Endothelial cell of umbilical vein (primary cell): ENCODE results near the gene ARHGAP31. TPM values are rescaled to one million over a fixed set of nuclear protein-coding genes. Genes with fewer than 3 reads are reported as not detected.
"Not testable (repeated sequence)": the region's sequence is repeated elsewhere in the genome, so short reads cannot be mapped to it uniquely, and the experiment has no call there.

ENCODE experiments used
- BruUV-seq: library from RNA; stranded (reverse); fragments of 400-500 nt; replicated peaks from 2 replicates; lab custom pipeline; 2021; lab: Mats Ljungman, UMichigan
- CTCF ChIA-PET: fragments of 300-600, 350-600 bp; sonication (Branson Sonifier 250); formaldehyde crosslinking; loops from one replicate; lab custom pipeline; 2021; ENCODE audit warnings: antibody characterized with exemption, inconsistent platforms; lab: Charles Lee
- POLR2A ChIA-PET: fragments of 300-600, 350-600 bp; sonication (Branson Sonifier 250); formaldehyde crosslinking; loops from one replicate; lab custom pipeline; 2021; ENCODE audit warnings: antibody characterized with exemption, inconsistent platforms; lab: Charles Lee
- DNase-seq: peaks from one replicate; pipeline ENCODE4 v3.0.0-alpha.2; 2011; ENCODE audit warnings: low read depth, low spot score
- FAIRE-seq: peaks from 2 replicates; lab custom pipeline; 2011; peaks lifted over from hg19 to GRCh38; lab: Jason Lieb, UNC
- H2AFZ ChIP-seq: 2 replicates; pipeline ENCODE4 v1.6.0; 2012; ENCODE audit warnings: low read depth, low read length, control low read depth, inconsistent platforms
- H3K27ac ChIP-seq: 2 replicates; pipeline ENCODE4 v1.5.1; 2011; ENCODE audit warnings: low read depth, mild to moderate bottlenecking, control low read depth, low read length, moderate library complexity; ENCODE audit not compliant: insufficient read depth
- H3K27me3 ChIP-seq, 2 experiments: 2 replicates each; pipeline versions ENCODE4 v1.6.0 to v1.6.1; 2011; ENCODE audit warnings: low read length in 2 of 2, mixed read lengths in 1 of 2; ENCODE audit not compliant: control insufficient read depth in 2 of 2, insufficient read depth in 2 of 2
- H3K36me3 ChIP-seq, 2 experiments: 2 replicates in 1 of 2; 3 replicates in 1 of 2; pipeline ENCODE4 v1.5.1; 2011; ENCODE audit warnings: low read length in 2 of 2, mild to moderate bottlenecking in 1 of 2, moderate library complexity in 1 of 2; ENCODE audit not compliant: control insufficient read depth in 2 of 2, insufficient read depth in 2 of 2; ENCODE audit errors: extremely low read depth in 1 of 2
- H3K4me1 ChIP-seq: 3 replicates; pipeline ENCODE4 v1.5.1; 2011; ENCODE audit warnings: mild to moderate bottlenecking, low read length; ENCODE audit not compliant: control insufficient read depth, insufficient read depth; ENCODE audit errors: extremely low read depth
- H3K4me2 ChIP-seq: 2 replicates; pipeline ENCODE4 v1.6.1; 2011; ENCODE audit warnings: low read length, control low read depth, mixed read lengths; ENCODE audit not compliant: insufficient read depth
- H3K4me3 ChIP-seq, 3 experiments: fragments of 200-600 bp in 1 of 3; sonication (generic), shearing (Covaris generic) in 1 of 3; replicated peaks in 1 of 3; 2 replicates each; pipeline ENCODE4 v1.5.1; 2011 to 2016; ENCODE audit warnings: control low read depth in 3 of 3, low read length in 3 of 3, mild to moderate bottlenecking in 2 of 3, inconsistent platforms in 1 of 3, low read depth in 1 of 3, moderate library complexity in 1 of 3; ENCODE audit not compliant: insufficient read depth in 1 of 3
- H3K79me2 ChIP-seq: 2 replicates; pipeline ENCODE4 v1.6.0; 2012; ENCODE audit warnings: low read length, inconsistent platforms; ENCODE audit not compliant: control insufficient read depth, insufficient read depth
- H3K9ac ChIP-seq: replicated peaks from 2 replicates; pipeline ENCODE3; 2011; ENCODE audit warnings: low read length, control low read depth; ENCODE audit not compliant: insufficient read depth; ENCODE audit errors: extremely low read depth
- H3K9me1 ChIP-seq: replicated peaks from 3 replicates; pipeline ENCODE4 v1.6.0; 2011; ENCODE audit warnings: mild to moderate bottlenecking, low read length; ENCODE audit not compliant: control insufficient read depth, insufficient read depth; ENCODE audit errors: extremely low read depth
- H3K9me3 ChIP-seq: replicated peaks from 2 replicates; pipeline ENCODE4 v1.5.1; 2012; ENCODE audit warnings: low read length, inconsistent platforms; ENCODE audit not compliant: control insufficient read depth, insufficient read depth
- H4K20me1 ChIP-seq: replicated peaks from 2 replicates; pipeline ENCODE3; 2011; ENCODE audit warnings: mild to moderate bottlenecking, low read length; ENCODE audit not compliant: control insufficient read depth, insufficient read depth; ENCODE audit errors: extremely low read depth
- EZH2 ChIP-seq: IDR thresholded peaks from 2 replicates; pipeline ENCODE4 v1.6.1; 2012; ENCODE audit warnings: borderline replicate concordance, low read depth, mild to moderate bottlenecking, moderate library complexity, low read length, inconsistent platforms; ENCODE audit not compliant: severe bottlenecking
- FOS ChIP-seq: IDR thresholded peaks from 2 replicates; pipeline ENCODE4 v1.6.1; 2011; ENCODE audit warnings: mild to moderate bottlenecking, low read length, moderate library complexity, borderline replicate concordance; ENCODE audit not compliant: insufficient read depth
- GATA2 ChIP-seq: IDR thresholded peaks from 2 replicates; pipeline ENCODE4 v1.7.0; 2011; ENCODE audit warnings: low read depth, mild to moderate bottlenecking, moderate library complexity, mixed read lengths, low read length; ENCODE audit not compliant: insufficient read length, insufficient read depth
- JUN ChIP-seq: IDR thresholded peaks from 2 replicates; pipeline ENCODE4 v1.6.1; 2011; ENCODE audit warnings: borderline replicate concordance, low read depth; ENCODE audit not compliant: insufficient read length, insufficient read depth
- MAX ChIP-seq: IDR thresholded peaks from 2 replicates; pipeline ENCODE4 v1.6.1; 2011; ENCODE audit not compliant: insufficient read depth, insufficient read length
- MYC ChIP-seq: IDR thresholded peaks from one replicate; pipeline ENCODE4 v1.6.1; 2011; ENCODE audit warnings: mild to moderate bottlenecking, low read depth, low read length
- POLR2A ChIP-seq: IDR thresholded peaks from 2 replicates; pipeline ENCODE4 v1.6.1; 2012; ENCODE audit warnings: low read depth, mild to moderate bottlenecking, control low read depth, low read length
- POLR2AphosphoS5 ChIP-seq: IDR thresholded peaks from 2 replicates; pipeline ENCODE4 v1.6.1; 2012; ENCODE audit warnings: low read depth, mild to moderate bottlenecking, control low read depth, low read length, moderate library complexity; ENCODE audit not compliant: insufficient read depth
- dilution Hi-C: fragments of 300-500 bp; cut with MboI; formaldehyde crosslinking; loops from one replicate; pipeline ENCODE4 v1.15.0; 2019; ENCODE audit warnings: low sequenced_read_pairs; ENCODE audit not compliant: extremely low pct_ligation_motif_present
- intact Hi-C: fragments of 100-400 bp; cut with micrococcal nuclease; formaldehyde crosslinking; loops from one replicate; pipeline ENCODE4 v1.10.0; 2022
- polyA plus RNA-seq, 4 experiments: library from polyadenylated mRNA; depleted of rRNA in 3 of 4; stranded (reverse) in 3 of 4; unstranded in 1 of 4; fragments of >200 nt; gene quantifications; 2 replicates each; pipeline versions ENCODE4 v1.2.1 to v1.2.3, GENCODE V29; 2011 to 2012; ENCODE audit warnings: missing spikeins in 1 of 4
- total RNA-seq: library from RNA; stranded (reverse); gene quantifications from 2 replicates; pipeline ENCODE4 v1.2.3, GENCODE V29; 2021
- TF ChIP-seq, protein P1 (sequence below), 2 donors: IDR thresholded peaks; 1 replicate in 1 of 2; 2 replicates in 1 of 2; pipeline ENCODE4 v1.5.1; 2011; ENCODE audit warnings: low read length in 2 of 2, mild to moderate bottlenecking in 2 of 2, moderate library complexity in 2 of 2, control low read depth in 1 of 2, inconsistent platforms in 1 of 2, low read depth in 1 of 2; ENCODE audit not compliant: insufficient read depth in 1 of 2; ENCODE audit errors: extremely low read depth in 1 of 2

ARHGAP31 gene
- total and polyA plus RNA-seq, 2 donors (not counting 3 experiments of a cell fraction or from before 2014, with no cell fraction given) = 25.5 to 65.8 TPM

DNA sequence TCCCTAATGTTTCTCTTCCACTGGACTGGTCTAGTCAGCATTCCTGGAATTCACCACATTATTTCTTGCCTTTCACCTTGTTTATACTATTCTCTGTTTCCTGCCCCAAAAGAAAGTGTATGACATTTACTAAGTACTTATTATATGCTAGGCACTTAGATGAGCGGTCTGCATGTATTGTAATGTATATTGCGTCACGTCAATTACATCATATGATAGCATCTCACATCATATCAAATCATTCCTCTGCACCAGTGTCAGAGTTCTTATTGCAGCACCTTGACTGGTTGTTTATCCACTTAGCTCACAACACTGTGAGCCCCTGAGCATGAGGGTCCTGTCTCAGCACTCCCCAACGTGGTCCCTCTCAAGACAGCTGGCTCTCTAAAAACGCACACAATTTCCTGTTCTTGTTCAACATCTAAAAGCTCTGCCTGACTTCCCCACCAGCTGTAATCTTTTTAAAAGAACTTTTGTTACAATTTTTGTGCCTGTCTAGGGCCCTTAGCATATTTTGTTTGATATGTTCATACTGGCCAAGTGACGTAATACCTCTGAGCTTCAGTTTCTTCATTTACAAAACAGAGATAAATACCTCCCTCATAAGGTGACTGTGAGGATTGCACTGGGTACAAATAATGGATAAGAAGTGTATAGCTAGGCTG is 58.8 kb downstream of the ARHGAP31 start:
- peaks cover 53% of the 10 kb centered on the region for H3K4me1 ChIP-seq
- intact Hi-C loops (no loop called here), dilution Hi-C loops (no loop called here)
- no peak overlapping the region for H3K9ac ChIP-seq
- H3K9me1 ChIP-seq = no peaks in the 10 kb centered on the region
- no peaks in the 10 kb centered on the region for H3K9me3 ChIP-seq
- H3K27me3 ChIP-seq = no peaks in the 10 kb centered on the region
- H4K20me1 ChIP-seq = no peaks in the 10 kb centered on the region
- BruUV-seq = no TSS peak
- H3K27ac ChIP-seq = no peak overlapping the region
- DNase-seq (peak; percentile 63), FAIRE-seq (no peak)
- no peaks in the 10 kb centered on the region for H3K36me3 ChIP-seq
- H3K79me2 ChIP-seq = peaks cover 52% of the 10 kb centered on the region
- H2AFZ ChIP-seq = no peak overlapping the region
- ChIA-PET POLR2A (interaction anchor here (0.6 to 1.3 kb wide), 3 partner anchors 12 to 112 kb away, joined by 3 to 4 read pairs (median 3); partner anchors contain the start of gene B4GALT4), CTCF (interaction anchor here (0.6 to 3.9 kb wide), 25 partner anchors 12 to 471 kb away, joined by 3 to 58 read pairs (median 4); partner anchors contain the start of genes ARHGAP31 and B4GALT4)
- no peak overlapping the region for H3K4me2 ChIP-seq
- no peak overlapping the region for H3K4me3 ChIP-seq
- no peak for TF ChIP-seq MAX
- no peak for TF ChIP-seq POLR2AphosphoS5
- TF ChIP-seq FOS = no peak
- no peak for TF ChIP-seq GATA2
- TF ChIP-seq POLR2A = no peak
- no peak for TF ChIP-seq EZH2
- no peak for TF ChIP-seq JUN
- no peak for TF ChIP-seq MYC
- TF ChIP-seq, protein P1, sequence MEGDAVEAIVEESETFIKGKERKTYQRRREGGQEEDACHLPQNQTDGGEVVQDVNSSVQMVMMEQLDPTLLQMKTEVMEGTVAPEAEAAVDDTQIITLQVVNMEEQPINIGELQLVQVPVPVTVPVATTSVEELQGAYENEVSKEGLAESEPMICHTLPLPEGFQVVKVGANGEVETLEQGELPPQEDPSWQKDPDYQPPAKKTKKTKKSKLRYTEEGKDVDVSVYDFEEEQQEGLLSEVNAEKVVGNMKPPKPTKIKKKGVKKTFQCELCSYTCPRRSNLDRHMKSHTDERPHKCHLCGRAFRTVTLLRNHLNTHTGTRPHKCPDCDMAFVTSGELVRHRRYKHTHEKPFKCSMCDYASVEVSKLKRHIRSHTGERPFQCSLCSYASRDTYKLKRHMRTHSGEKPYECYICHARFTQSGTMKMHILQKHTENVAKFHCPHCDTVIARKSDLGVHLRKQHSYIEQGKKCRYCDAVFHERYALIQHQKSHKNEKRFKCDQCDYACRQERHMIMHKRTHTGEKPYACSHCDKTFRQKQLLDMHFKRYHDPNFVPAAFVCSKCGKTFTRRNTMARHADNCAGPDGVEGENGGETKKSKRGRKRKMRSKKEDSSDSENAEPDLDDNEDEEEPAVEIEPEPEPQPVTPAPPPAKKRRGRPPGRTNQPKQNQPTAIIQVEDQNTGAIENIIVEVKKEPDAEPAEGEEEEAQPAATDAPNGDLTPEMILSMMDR (IDR thresholded peaks at IDR 0.05; ENCODE audit: extremely low read depth in 1 of 2, insufficient read depth in 1 of 2, low read depth in 1 of 2, low read length in 2 of 2) = no peak

DNA sequence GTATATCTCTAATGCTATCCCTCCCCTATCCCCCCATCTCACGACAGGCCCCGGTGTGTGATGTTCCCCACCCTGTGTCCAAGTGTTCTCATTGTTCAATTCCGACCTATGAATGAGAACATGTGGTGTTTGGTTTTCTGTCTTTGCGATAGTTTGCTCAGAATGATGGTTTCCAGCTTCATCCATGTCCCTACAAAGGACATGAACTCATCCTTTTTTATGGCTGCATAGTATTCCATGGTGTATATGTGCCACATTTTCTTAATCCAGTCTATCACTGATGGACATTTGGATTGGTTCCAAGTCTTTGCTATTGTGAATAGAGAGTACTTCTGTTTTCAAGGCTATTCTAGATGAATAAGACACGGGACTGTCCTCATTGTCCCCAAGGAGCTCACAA is 61.4 kb downstream of the ARHGAP31 start:
- peaks cover 59% of the 10 kb centered on the region for H3K79me2 ChIP-seq
- BruUV-seq, H3K9ac ChIP-seq, dilution Hi-C loops, H3K4me3 ChIP-seq, H3K27me3 ChIP-seq, FAIRE-seq, DNase-seq, H3K27ac ChIP-seq, H3K36me3 ChIP-seq, H3K9me1 ChIP-seq, H2AFZ ChIP-seq, H3K9me3 ChIP-seq, POLR2A ChIA-PET, H3K4me2 ChIP-seq, intact Hi-C loops, H4K20me1 ChIP-seq: not testable (repeated sequence)
- CTCF ChIA-PET = interaction anchor here (1.4 kb wide), 1 partner anchor 59 kb away, joined by 3 read pairs; no protein-coding TSS in a partner anchor
- peaks cover 29% of the 10 kb centered on the region for H3K4me1 ChIP-seq
